Astrocyte of the cerebellum (primary cell): ENCODE measurements around the gene RAB24.
"Not testable (repeated sequence)": the region's sequence is repeated elsewhere in the genome, so short reads cannot be mapped to it uniquely, and the experiment has no call there.

Source experiments
- DNase-seq: peaks from one replicate; pipeline ENCODE4 v3.0.0-alpha.2; 2011; ENCODE audit warnings: low read depth
- H3K4me3 ChIP-seq: 2 replicates; pipeline ENCODE4 v1.5.1; 2011; ENCODE audit warnings: mild to moderate bottlenecking, low read depth, low read length, moderate library complexity
- in situ Hi-C: cut with HindIII; loops from 2 replicates; pipeline ENCODE4 v1.10.0; 2017; ENCODE audit warnings: low sequenced_read_pairs
- TF ChIP-seq, protein P1 (sequence below): IDR thresholded peaks from 2 replicates; pipeline ENCODE4 v1.5.1; 2012; ENCODE audit warnings: low read length, low read depth, moderate library complexity, mild to moderate bottlenecking; ENCODE audit errors: missing control alignments

Gene RAB24

DNA sequence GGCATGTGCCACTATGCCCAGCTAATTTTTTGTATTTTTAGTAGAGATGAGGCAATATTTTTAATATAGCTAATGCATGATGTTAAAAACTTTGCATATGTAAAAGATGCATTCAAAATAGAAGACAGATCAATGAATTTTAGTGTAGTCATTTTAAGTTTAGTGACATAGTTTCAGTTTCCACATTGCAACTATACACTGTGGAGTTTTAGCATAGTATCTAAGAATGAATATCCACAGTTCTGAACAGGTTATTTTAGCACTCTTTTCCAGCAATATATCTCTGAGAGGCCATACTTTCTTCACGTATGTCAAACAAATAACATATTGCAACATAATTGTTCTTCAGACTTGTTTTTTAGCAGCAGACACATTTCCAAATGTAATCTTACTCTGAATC lies 39.3 kb downstream of the RAB24 start:
- TF ChIP-seq, protein P1, sequence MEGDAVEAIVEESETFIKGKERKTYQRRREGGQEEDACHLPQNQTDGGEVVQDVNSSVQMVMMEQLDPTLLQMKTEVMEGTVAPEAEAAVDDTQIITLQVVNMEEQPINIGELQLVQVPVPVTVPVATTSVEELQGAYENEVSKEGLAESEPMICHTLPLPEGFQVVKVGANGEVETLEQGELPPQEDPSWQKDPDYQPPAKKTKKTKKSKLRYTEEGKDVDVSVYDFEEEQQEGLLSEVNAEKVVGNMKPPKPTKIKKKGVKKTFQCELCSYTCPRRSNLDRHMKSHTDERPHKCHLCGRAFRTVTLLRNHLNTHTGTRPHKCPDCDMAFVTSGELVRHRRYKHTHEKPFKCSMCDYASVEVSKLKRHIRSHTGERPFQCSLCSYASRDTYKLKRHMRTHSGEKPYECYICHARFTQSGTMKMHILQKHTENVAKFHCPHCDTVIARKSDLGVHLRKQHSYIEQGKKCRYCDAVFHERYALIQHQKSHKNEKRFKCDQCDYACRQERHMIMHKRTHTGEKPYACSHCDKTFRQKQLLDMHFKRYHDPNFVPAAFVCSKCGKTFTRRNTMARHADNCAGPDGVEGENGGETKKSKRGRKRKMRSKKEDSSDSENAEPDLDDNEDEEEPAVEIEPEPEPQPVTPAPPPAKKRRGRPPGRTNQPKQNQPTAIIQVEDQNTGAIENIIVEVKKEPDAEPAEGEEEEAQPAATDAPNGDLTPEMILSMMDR: no peak
- no peak for DNase-seq
- H3K4me3 ChIP-seq: no peak overlapping the region
- in situ Hi-C loops: no loop called here

DNA sequence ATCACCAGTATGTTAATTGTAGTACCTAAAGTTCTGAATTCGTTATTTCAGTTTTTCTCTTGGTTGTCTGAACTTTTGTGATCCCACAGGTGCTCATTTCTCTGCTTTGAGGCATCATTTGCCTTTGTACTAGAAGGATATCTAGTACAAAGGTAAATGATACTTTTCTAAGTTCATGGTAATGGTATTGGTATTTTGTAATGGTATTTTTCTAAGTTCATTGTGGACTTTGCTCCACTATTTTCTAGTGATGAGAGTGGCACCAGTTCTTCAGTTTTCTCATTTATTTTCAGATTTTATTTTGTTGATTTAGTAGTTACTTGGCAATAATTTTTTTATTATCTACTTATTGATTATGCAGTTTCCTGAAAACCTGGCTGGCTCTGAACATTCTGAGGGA lies 42.0 kb downstream of the RAB24 start:
- in situ Hi-C loops: no loop called here
- TF ChIP-seq, protein P1: no peak
- no peak overlapping the region for H3K4me3 ChIP-seq
- DNase-seq: no peak

DNA sequence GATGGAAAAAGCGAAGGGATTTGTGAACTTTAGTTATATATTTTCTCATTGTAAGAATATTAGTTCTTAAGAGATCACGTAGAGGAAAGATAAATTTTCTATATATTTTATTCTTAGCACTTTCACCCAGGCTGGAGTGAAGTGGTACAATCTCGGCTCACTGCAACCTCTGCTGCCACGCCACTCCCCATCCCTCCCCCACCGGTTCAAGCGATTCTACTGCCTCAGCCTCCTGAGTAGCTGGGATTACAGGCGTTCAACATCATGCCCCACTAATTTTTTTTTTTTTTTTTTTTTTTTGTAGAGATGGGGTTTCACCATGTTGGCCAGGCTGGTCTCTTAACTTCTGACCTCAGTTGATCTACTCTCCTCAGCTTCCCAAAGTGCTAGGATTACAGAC lies 42.6 kb downstream of the RAB24 start:
- no peak overlapping the region for H3K4me3 ChIP-seq
- in situ Hi-C loops: no loop called here
- DNase-seq: no peak
- TF ChIP-seq, protein P1: no peak

DNA sequence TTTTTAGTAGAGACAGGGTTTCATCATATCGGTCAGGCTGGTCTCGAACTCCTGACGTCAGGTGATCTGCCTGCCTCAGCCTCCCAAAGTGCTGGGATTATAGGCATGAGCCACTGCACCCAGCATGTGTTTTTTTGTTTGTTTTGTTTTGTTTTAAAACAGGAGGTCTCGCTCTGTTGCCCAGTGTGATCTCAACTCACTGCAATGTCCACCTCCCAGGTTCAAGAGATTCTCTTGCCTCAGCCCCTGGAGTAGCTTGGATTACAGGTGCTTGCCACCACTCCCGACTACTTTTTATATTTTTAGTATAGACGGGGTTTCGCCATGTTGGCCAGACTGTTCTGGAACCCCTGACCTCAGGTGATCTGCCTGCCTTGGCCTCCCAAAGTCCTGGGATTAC lies 44.8 kb downstream of the RAB24 start:
- in situ Hi-C loops, H3K4me3 ChIP-seq, DNase-seq: not testable (repeated sequence)

DNA sequence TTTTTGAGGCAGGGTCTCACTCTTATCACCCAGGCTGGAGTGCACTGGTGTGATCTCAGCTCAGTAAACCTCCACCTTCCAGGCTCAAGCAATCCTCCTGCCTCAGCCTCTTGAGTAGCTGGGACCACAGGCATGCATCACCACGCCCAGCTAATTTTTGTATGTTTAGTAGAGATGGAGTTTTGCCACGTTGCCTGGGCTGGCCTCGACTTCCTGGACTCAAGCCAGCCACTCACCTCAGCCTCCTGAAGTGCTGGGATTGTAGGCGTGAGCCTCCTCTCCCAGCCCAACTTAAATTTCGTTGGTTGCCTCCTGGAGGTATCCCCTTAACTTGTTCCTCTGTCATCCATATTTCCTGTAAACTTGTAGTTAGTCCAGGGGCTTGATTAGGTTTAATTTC lies 47.2 kb downstream of the RAB24 start:
- in situ Hi-C loops: no loop called here
- DNase-seq: no peak
- TF ChIP-seq, protein P1: no peak
- no peak overlapping the region for H3K4me3 ChIP-seq

DNA sequence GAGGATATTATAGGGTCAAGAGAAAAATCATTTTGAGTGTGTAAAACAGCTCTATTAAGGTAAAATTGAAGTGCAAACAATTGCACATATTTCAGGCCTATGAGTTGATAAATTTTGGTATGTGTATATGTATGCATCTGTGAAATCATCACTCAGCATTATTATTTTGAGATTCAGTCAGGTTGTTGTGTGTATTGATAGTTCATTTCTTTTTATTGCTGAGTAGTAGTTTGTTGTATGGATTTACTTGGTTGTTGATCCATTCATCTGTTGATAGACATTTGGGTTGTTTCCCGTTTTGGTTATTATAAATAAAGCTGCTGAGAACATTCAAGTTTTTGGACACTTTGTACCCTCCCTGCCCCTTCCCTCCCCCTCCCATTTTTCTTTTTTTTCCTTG lies 50.3 kb downstream of the RAB24 start:
- no peak for DNase-seq
- no peak overlapping the region for H3K4me3 ChIP-seq
- in situ Hi-C loops: no loop called here
- TF ChIP-seq, protein P1: no peak
